Measurements from ENCODE around the gene NUDT16L1. TPM values are rescaled to one million over a fixed set of nuclear protein-coding genes. Genes with fewer than 3 reads are reported as not detected.
A peak's percentile ranks its signal among the peaks of the same experiment; 100 is the strongest.

Gene NUDT16L1
- total RNA-seq, 2 donors from 2014 or later, result 39.1 to 41.0 TPM

- no peak for DNase-seq
- intact Hi-C loops (cut with DNase I), result no loop called here
- ATAC-seq, result no peak
Observed at GRCh38 chr16:4702466-4702808, 9.1 kb downstream of the NUDT16L1 start.

DNA sequence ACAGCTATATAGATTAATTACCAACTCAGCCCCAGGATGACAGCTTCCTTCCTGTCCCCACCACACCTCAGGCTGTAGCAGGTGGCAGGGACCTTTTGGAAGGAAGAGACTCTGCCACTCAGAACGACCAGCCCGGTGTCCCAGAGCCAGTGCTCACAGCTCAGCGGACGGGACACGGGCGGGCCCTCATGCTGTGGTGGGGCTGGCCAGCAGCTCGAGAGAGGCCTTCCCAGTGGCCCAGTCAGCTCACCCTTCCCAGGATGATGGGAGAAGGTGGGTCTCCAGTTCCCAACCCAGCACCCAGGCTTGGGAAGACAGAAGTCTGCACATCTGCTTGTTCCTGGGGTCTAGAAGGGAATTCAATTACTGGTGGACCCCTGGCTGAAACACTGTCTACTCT lies 10.5 kb downstream of the NUDT16L1 start:
- no peak for DNase-seq
- intact Hi-C loops (cut with DNase I), result no loop called here
- ATAC-seq, result no peak

- DNase-seq, result no peak
- intact Hi-C loops (cut with DNase I), result no loop called here
- ATAC-seq, result no peak
Observed at GRCh38 chr16:4704491-4704890, 11.1 kb downstream of the NUDT16L1 start.

GRCh38 chr16:4704913-4705312 lies 11.6 kb downstream of the NUDT16L1 start:
- intact Hi-C loops (cut with DNase I), result no loop called here
- no peak for ATAC-seq
- DNase-seq, result no peak

DNA sequence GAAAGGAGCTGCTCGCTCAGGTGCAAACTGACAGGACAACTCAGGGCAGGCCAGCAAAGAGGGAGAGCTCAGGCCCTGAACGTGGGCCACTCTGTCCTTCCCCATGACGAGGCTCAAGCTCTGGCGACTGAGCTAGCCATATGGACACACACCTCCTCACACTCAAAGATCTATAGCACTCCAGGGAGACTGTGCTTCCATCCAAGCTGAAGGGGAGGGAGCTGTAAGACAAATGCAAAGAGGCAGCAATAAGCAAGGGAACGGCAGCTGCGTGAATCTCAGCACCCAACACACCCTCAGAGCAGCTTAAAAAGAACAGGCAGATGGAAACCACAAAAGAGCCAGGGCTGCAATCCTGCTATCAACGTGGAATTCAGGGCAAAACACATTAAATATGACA lies 13.5 kb downstream of the NUDT16L1 start:
- ATAC-seq (no peak), DNase-seq (no peak)
- intact Hi-C loops (cut with DNase I), result no loop called here

DNA sequence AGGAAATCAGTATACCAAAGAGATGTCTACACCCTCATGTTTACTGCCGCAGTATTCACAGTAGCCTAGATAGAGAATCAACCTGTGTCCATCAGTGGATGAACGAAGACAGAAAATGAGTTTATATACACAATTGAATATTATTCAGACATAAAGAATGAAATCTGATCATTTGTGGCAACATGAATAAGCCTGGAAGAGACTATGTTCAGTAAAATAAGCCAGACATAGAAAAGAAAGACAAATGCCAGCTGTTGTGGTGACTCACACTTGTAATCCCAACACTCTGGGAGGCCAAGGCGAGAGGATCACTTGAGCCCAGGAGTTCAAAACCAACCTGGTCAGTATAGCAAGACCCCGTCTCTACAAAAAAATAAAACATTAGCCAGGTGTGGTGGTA lies 16.1 kb downstream of the NUDT16L1 start:
- intact Hi-C loops (cut with DNase I), result no loop called here
- ATAC-seq (no peak), DNase-seq (no peak)

GRCh38 chr16:4713663-4714501 lies 20.5 kb downstream of the NUDT16L1 start:
- no peak for ATAC-seq
- DNase-seq, result no peak
- intact Hi-C loops (cut with DNase I), result no loop called here

GRCh38 chr16:4714996-4715395 lies 21.6 kb downstream of the NUDT16L1 start:
- intact Hi-C loops (cut with DNase I), result no loop called here
- DNase-seq (no peak), ATAC-seq (no peak)

DNA sequence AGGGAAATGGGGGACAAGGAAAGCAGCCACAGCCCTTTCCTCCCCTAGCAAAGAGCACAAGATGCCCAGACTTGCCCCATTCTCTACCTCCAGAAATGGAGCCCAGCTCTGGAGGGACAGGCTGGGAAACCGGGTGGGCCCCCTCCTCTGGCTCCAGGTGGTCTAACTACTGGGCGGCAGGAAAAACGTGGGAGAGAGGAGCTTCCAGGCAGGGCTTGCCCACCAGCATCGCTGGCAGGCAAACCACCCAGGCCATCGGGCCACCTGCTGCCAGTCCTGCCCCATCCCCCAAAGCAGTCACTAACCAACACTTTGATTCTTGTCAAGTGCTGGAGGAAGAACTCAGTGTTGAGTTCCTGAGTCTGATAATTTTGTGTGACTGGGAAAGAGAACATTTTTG lies 25.1 kb downstream of the NUDT16L1 start:
- ATAC-seq (no peak), DNase-seq (no peak)
- intact Hi-C loops (cut with DNase I), result no loop called here

- ATAC-seq (no peak), DNase-seq (no peak)
- intact Hi-C loops (cut with DNase I), result no loop called here
Observed at GRCh38 chr16:4723071-4723767, 29.9 kb downstream of the NUDT16L1 start.

GRCh38 chr16:4724661-4725270 lies 31.4 kb downstream of the NUDT16L1 start:
- ATAC-seq (no peak), DNase-seq (no peak)
- intact Hi-C loops (cut with DNase I), result no loop called here

DNA sequence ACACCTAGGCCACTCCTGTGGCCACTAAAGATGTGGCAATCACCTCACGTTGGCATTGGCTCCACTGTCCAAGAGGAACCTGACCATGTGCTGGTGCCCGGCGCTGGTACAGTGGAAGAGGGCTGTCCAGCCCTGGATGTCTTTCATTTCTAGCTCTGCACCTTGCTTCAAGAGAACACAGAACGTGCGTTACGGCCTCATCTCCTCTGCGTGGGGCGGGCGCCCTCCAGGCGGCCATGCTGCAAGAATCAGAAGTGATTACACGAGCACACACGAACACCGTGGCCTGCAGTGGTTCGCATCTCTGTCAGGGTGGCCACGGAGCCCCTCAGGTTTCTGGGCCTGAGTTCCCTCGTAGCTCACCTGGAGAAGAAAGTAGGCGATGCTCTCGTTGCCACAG lies 33.3 kb downstream of the NUDT16L1 start:
- intact Hi-C loops (cut with DNase I), result no loop called here
- ATAC-seq (no peak), DNase-seq (no peak)

- DNase-seq, result no peak
- no peak for ATAC-seq
- intact Hi-C loops (cut with DNase I), result no loop called here
Observed at GRCh38 chr16:4728676-4729075, 35.3 kb downstream of the NUDT16L1 start.

DNA sequence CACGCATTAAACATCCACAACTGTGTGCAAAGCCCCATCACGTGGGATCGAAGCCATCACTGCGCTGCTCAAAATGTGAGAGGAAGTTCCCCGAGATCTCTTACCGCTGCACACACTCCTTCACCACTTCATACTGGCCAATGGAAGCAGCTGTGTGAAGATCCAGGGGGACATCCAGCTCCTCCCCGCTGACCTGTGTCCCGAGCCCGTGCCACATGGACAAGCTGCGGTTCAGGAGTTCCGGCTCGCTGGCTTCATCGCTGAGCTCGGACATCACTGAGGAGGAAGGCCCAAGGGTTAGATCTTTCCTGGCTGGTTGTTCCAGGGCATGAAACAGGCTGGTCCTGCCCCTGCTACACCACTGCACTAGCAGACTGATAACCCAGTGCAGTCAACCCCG lies 36.5 kb downstream of the NUDT16L1 start:
- no peak for DNase-seq
- ATAC-seq, result no peak
- intact Hi-C loops (cut with DNase I), result no loop called here

- ATAC-seq (no peak), DNase-seq (no peak)
- intact Hi-C loops (cut with DNase I), result no loop called here
Observed at GRCh38 chr16:4733211-4733742, 39.9 kb downstream of the NUDT16L1 start.

- intact Hi-C loops (cut with DNase I), result no loop called here
- DNase-seq (peak; percentile 45), ATAC-seq (peak in 1 of 2 donors; percentile 2)
Observed at GRCh38 chr16:4733747-4734062, 40.3 kb downstream of the NUDT16L1 start.

GRCh38 chr16:4734063-4734729 lies 40.8 kb downstream of the NUDT16L1 start, which contains the start of the genes ANKS3 and DNAAF8:
Gene ANKS3, minus strand, starts transcription at chr16:4734271. Its CDS starts 4,122 bp downstream, at chr16:4730149.
Gene DNAAF8, plus strand, starts transcription at chr16:4734537. Its CDS starts 1,978 bp downstream, at chr16:4736515.
- DNase-seq (peak; percentile 97), ATAC-seq (peak; percentile 98)
- intact Hi-C loops (cut with DNase I), result no loop called here

- ATAC-seq, result peak; percentile 87 to 91
- DNase-seq, result peak; percentile 93
- intact Hi-C loops (cut with DNase I), result no loop called here
Observed at GRCh38 chr16:4734730-4735535, 41.6 kb downstream of the NUDT16L1 start.

GRCh38 chr16:4736546-4736945 lies 43.2 kb downstream of the NUDT16L1 start:
- DNase-seq (no peak), ATAC-seq (no peak)
- intact Hi-C loops (cut with DNase I), result no loop called here
